Lung (tissue), 16 donors: ENCODE data around the gene ANKRD18B. TPM values are rescaled to one million over a fixed set of nuclear protein-coding genes. Genes with fewer than 3 reads are reported as not detected.
"Not testable (repeated sequence)": the region's sequence is repeated elsewhere in the genome, so short reads cannot be mapped to it uniquely, and the experiment has no call there.

Experiments used
- ATAC-seq: fragments of 200-7000 bp; cut with Tn5 transposase; one replicate; pipeline ENCODE4 v1.9.1; 2020; ENCODE audit warnings: moderate number of reproducible peaks; ENCODE audit not compliant: insufficient read depth, low FRiP score
- DNase-seq, 3 donors: peaks; one replicate each; pipeline ENCODE4 v3.0.0-alpha.2; 2013 to 2017
- H3K27ac ChIP-seq, 2 donors: one replicate each; pipeline ENCODE4 v1.5.1; 2013; ENCODE audit warnings: mild to moderate bottlenecking in 2 of 2, moderate library complexity in 2 of 2, control low read depth in 1 of 2, inconsistent platforms in 1 of 2, low read depth in 1 of 2, low read length in 1 of 2
- H3K27me3 ChIP-seq, 3 donors: one replicate each; pipeline ENCODE4 v1.5.1; 2013; ENCODE audit warnings: low read length in 2 of 3; ENCODE audit not compliant: control insufficient read depth in 3 of 3, insufficient read depth in 3 of 3
- H3K36me3 ChIP-seq, 4 donors: one replicate each; pipeline ENCODE4 v1.5.1; 2013; ENCODE audit warnings: low read length in 4 of 4, mild to moderate bottlenecking in 1 of 4, moderate library complexity in 1 of 4; ENCODE audit not compliant: control insufficient read depth in 4 of 4, insufficient read depth in 4 of 4
- H3K4me1 ChIP-seq, 5 donors: one replicate each; pipeline ENCODE4 v1.5.1; 2013; ENCODE audit warnings: low read length in 5 of 5, mild to moderate bottlenecking in 2 of 5, moderate library complexity in 1 of 5; ENCODE audit not compliant: control insufficient read depth in 5 of 5, insufficient read depth in 5 of 5
- H3K4me3 ChIP-seq: one replicate; pipeline ENCODE4 v1.5.1; 2013; ENCODE audit warnings: mild to moderate bottlenecking, control low read depth, moderate library complexity
- H3K9ac ChIP-seq, 2 donors: one replicate each; pipeline ENCODE4 v1.5.1; 2013; ENCODE audit warnings: low read length in 2 of 2, control low read depth in 1 of 2; ENCODE audit not compliant: insufficient read depth in 1 of 2
- H3K9me3 ChIP-seq, 4 donors: one replicate each; pipeline ENCODE4 v1.5.1; 2013; ENCODE audit warnings: low read length in 3 of 4, mild to moderate bottlenecking in 1 of 4, moderate library complexity in 1 of 4; ENCODE audit not compliant: control insufficient read depth in 4 of 4, insufficient read depth in 3 of 4
- CTCF ChIP-seq: IDR thresholded peaks from 2 replicates; pipeline ENCODE4 v1.5.1; 2012; ENCODE audit warnings: mild to moderate bottlenecking; ENCODE audit errors: control extremely low read depth, extremely low read depth
- WGBS, 2 donors: extraction: QIAGEN DNeasy Blood & Tissue Kit; methylation state at CpG; one replicate each; pipeline ENCODE4 v1.1.7; 2013; 5-methylcytosine and 5-hydroxymethylcytosine counted together
- long read RNA-seq, 5 donors: transcript quantifications; one replicate each; lab custom pipeline, GENCODE V29; 2026
- polyA plus RNA-seq, 2 donors: library from polyadenylated mRNA; stranded (reverse); fragments of 200-250 nt; gene quantifications; one replicate each; pipeline ENCODE4 v1.2.1, GENCODE V29; 2013
- total RNA-seq, 2 donors: library from RNA; depleted of rRNA in 1 of 2; stranded (reverse); fragments of >200 nt in 1 of 2; gene quantifications; one replicate each; pipeline ENCODE4 v1.2.1, GENCODE V29; 2014 to 2021
- donor health status: control.
- donor health status: control.
- donor health status: Bipolar disorder and iron deficiency.
- donor health status: healthy.
- donor health status: DM: yes; HTN: yes; CAD: no.

ANKRD18B gene
- total RNA-seq (1 to 10 TPM in 1 of 2 donors, under 1 TPM in 1; 0.77 to 2.2 TPM), polyA plus RNA-seq (under 1 TPM; 0.27 to 0.81 TPM)
- long read RNA-seq, donor 1, result 0 reads
- long read RNA-seq, donor 2, result 0 reads
- long read RNA-seq, donor 3, result 0 reads
- long read RNA-seq, donor 4, result 0 reads
- long read RNA-seq, donor 5, result 0 reads

- H3K4me1 ChIP-seq, H3K27ac ChIP-seq, H3K9ac ChIP-seq, H3K9me3 ChIP-seq, H3K36me3 ChIP-seq, H3K4me3 ChIP-seq: not testable (repeated sequence)
- ATAC-seq (peak; percentile 60), DNase-seq (peak; percentile 31 to 52 (median 40))
- WGBS, 2 donors, result 1 to 6% methylated on average over 59 to 73 of the region's 73 CpGs
- H3K27me3 ChIP-seq, result peaks cover 0 to 53% (median 35%) of the 10 kb centered on the region in 3 donors
Observed at GRCh38 chr9:33523397-33524305, at the start of gene ANKRD18B. Gene ANKRD18B, plus strand, starts transcription at chr9:33524251. Its CDS starts 239 bp downstream, at chr9:33524490.

GRCh38 chr9:33475357-33475756, 48.7 kb upstream of the ANKRD18B start:
- WGBS, 2 donors, result 91 to 97% methylated on average over 1 of the region's 1 CpG
- DNase-seq, result no peak

DNA sequence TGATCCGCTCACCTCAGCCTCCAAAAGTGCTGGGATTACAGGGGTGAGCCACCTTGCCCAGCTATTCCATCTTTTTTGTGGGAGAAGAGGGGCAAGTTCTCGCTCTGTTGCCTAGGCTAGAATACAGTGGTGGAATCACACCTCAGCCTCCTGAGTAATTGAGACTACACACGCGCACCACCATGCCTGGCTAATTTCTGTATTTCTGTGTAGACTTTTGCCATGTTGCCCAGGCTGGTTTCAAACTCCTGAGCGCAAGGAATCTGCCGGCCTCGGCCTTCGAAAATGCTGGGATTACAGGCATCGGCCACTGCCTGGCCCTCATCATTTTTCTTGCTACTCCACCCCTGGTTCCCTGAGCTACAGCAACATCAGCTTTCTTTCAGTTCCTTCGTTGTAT, 47.5 kb upstream of the ANKRD18B start:
- H3K9me3 ChIP-seq, result no peaks in the 10 kb centered on the region
- ATAC-seq (no peak), DNase-seq (no peak)
- 95 to 96% methylated on average over 10 of the region's 10 CpGs for WGBS, 2 donors
- H3K27me3 ChIP-seq, result no peaks in the 10 kb centered on the region
- no peak overlapping the region for H3K4me3 ChIP-seq
- peaks cover 2 to 7% (median 5%) of the 10 kb centered on the region in 4 donors for H3K36me3 ChIP-seq
- H3K4me1 ChIP-seq, result peaks cover 0 to 18% (median 8%) of the 10 kb centered on the region in 5 donors
- no peak overlapping the region for H3K9ac ChIP-seq
- no peak for TF ChIP-seq CTCF
- no peak overlapping the region for H3K27ac ChIP-seq

More at GRCh38 chr9:33475357-33475756, 48.7 kb upstream of the ANKRD18B start:
- H3K27me3 ChIP-seq, result no peaks in the 10 kb centered on the region
- H3K4me1 ChIP-seq, result peaks cover 0 to 18% (median 8%) of the 10 kb centered on the region in 5 donors
- peaks cover 2 to 9% (median 9%) of the 10 kb centered on the region in 4 donors for H3K36me3 ChIP-seq
- no peak for TF ChIP-seq CTCF
- H3K9me3 ChIP-seq, result no peaks in the 10 kb centered on the region
- no peak overlapping the region for H3K9ac ChIP-seq
- no peak overlapping the region for H3K4me3 ChIP-seq
- no peak overlapping the region for H3K27ac ChIP-seq
- no peak for ATAC-seq

DNA sequence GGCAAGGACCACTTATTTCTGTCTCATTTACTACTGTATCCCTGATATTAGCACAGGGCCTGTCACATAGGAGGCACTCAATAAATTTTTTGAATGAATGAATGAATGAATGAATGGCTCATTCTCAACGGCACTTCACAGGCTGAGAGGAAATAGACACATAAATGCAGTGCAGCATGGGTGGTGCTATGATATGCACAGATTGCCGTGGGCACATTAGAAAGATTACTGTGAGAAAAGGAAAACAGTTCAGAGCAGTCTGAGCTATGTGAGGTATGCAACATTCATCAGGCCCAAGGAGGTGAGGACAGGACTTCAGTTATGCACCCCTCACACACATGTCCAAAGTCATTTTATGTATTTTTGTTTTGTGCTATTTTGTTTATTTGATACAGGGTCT, 43.9 kb upstream of the ANKRD18B start:
- no peak for DNase-seq
- Histone ChIP-seq H3K27me3 (no peaks in the 10 kb centered on the region), H3K4me1 (no peaks in the 10 kb centered on the region), H3K9ac (no peak overlapping the region), H3K27ac (no peak overlapping the region), H3K36me3 (peaks cover 0 to 3% (median 0%) of the 10 kb centered on the region in 4 donors), H3K4me3 (no peak overlapping the region), H3K9me3 (no peaks in the 10 kb centered on the region)
- WGBS, 2 donors, result 74 to 78% methylated on average over 2 of the region's 2 CpGs
- ATAC-seq, result no peak
- no peak for TF ChIP-seq CTCF
